DND-41 (cell line): Measurements from ENCODE around the gene SORCS1.

Experiments
- EZH2 ChIP-seq: IDR thresholded peaks from 3 replicates; pipeline ENCODE4 v1.6.1; 2012; ENCODE audit warnings: borderline replicate concordance, low read depth, mild to moderate bottlenecking, moderate library complexity, low read length, inconsistent platforms; ENCODE audit not compliant: severe bottlenecking
- TF ChIP-seq, protein P1 (sequence below): IDR thresholded peaks from 2 replicates; pipeline ENCODE4 v1.5.1; 2012; ENCODE audit warnings: borderline replicate concordance, low read length, moderate library complexity, mild to moderate bottlenecking; ENCODE audit not compliant: poor library complexity, severe bottlenecking; ENCODE audit errors: extremely low read depth

DNA sequence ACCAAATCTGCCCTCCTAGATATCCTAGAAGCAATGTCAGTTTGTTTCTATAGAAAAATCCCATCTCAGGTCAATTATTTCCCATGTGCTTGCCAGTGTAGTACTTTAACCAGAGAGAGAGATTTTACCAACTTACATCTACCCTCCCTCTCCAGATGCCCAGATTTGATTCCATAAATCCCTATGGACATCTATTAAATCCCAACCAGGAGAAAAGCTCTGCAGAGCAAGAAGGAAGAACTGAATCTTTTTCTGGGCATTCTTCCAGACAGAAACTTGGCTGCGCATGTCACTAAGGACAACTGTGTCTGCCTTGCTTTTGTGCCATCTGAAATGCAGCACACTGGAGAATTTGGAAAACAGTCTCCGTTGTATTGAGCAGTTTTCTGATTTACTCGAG lies 597.6 kb downstream of the SORCS1 start:
- TF ChIP-seq, protein P1, sequence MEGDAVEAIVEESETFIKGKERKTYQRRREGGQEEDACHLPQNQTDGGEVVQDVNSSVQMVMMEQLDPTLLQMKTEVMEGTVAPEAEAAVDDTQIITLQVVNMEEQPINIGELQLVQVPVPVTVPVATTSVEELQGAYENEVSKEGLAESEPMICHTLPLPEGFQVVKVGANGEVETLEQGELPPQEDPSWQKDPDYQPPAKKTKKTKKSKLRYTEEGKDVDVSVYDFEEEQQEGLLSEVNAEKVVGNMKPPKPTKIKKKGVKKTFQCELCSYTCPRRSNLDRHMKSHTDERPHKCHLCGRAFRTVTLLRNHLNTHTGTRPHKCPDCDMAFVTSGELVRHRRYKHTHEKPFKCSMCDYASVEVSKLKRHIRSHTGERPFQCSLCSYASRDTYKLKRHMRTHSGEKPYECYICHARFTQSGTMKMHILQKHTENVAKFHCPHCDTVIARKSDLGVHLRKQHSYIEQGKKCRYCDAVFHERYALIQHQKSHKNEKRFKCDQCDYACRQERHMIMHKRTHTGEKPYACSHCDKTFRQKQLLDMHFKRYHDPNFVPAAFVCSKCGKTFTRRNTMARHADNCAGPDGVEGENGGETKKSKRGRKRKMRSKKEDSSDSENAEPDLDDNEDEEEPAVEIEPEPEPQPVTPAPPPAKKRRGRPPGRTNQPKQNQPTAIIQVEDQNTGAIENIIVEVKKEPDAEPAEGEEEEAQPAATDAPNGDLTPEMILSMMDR: no peak
- no peak for TF ChIP-seq EZH2
